Inflammatory macrophage (primary cell): ENCODE measurements around the gene SCYGR1.
"Not testable (repeated sequence)": the region's sequence is repeated elsewhere in the genome, so short reads cannot be mapped to it uniquely, and the experiment has no call there.

Experiments used
- DNase-seq, 2 donors: peaks; one replicate each; pipeline ENCODE4 v3.0.0-alpha.2; 2020 to 2022

SCYGR1 gene

GRCh38 chr2:227402959-227403358 is 15.2 kb upstream of the SCYGR1 start:
- DNase-seq = no peak

GRCh38 chr2:227402321-227402720 is 14.6 kb upstream of the SCYGR1 start:
- DNase-seq = no peak

- DNase-seq = no peak
These were observed 13.8 kb upstream of the SCYGR1 start for GRCh38 chr2:227401550-227401949.

- DNase-seq = no peak
These were observed 11.2 kb upstream of the SCYGR1 start for GRCh38 chr2:227398684-227399670.

GRCh38 chr2:227397562-227397961 is 9.8 kb upstream of the SCYGR1 start:
- peak in 1 of 2 donors; percentile 25 for DNase-seq

GRCh38 chr2:227395556-227395955 is 7.8 kb upstream of the SCYGR1 start:
- DNase-seq = no peak

- DNase-seq = no peak
These were observed 6.7 kb upstream of the SCYGR1 start for GRCh38 chr2:227394401-227394800.

GRCh38 chr2:227390468-227391256 is 2.9 kb upstream of the SCYGR1 start:
- DNase-seq = no peak

- no peak for DNase-seq
These were observed 1.9 kb upstream of the SCYGR1 start for GRCh38 chr2:227389661-227390060.

GRCh38 chr2:227389231-227389630 is 1.5 kb upstream of the SCYGR1 start:
- no peak for DNase-seq

- DNase-seq = peak; percentile 38 to 67
These were observed 825 bp upstream of the SCYGR1 start for GRCh38 chr2:227388537-227389011.

GRCh38 chr2:227386630-227387029 is 1.1 kb downstream of the SCYGR1 start:
- no peak for DNase-seq

GRCh38 chr2:227383686-227384085 is 4.1 kb downstream of the SCYGR1 start:
- DNase-seq = no peak

- not testable (repeated sequence) for DNase-seq
These were observed 5.4 kb downstream of the SCYGR1 start for GRCh38 chr2:227382241-227382835.

- DNase-seq = no peak
These were observed 8.7 kb downstream of the SCYGR1 start, which contains the start of gene TM4SF20 for GRCh38 chr2:227379095-227379494. TSS of gene TM4SF20 (minus strand) at chr2:227379306. CDS start at chr2:227379268, 38 bp downstream.

GRCh38 chr2:227378371-227378782 is 9.4 kb downstream of the SCYGR1 start:
- DNase-seq = no peak

GRCh38 chr2:227377467-227378351 is 10.0 kb downstream of the SCYGR1 start:
- DNase-seq = no peak

- DNase-seq = no peak
These were observed 10.9 kb downstream of the SCYGR1 start for GRCh38 chr2:227376656-227377396.

GRCh38 chr2:227374158-227374557 is 13.6 kb downstream of the SCYGR1 start:
- no peak for DNase-seq

- no peak for DNase-seq
These were observed 14.4 kb downstream of the SCYGR1 start for GRCh38 chr2:227373389-227373788.

- peak; percentile 86 to 87 for DNase-seq
These were observed 16.9 kb downstream of the SCYGR1 start for GRCh38 chr2:227370791-227371312.
